T-helper 2 cell treated with Interferon-gamma antibody and Interleukin-4, amounts not matched to agents 5 μg/mL and 100 μg/mL, for 36 hours (primary cell): ENCODE measurements around the gene MTMR1.

Experiments
- DNase-seq: peaks from one replicate; pipeline ENCODE4 v3.0.0; 2021; ENCODE audit warnings: low spot score
- H3K27ac Mint-ChIP-seq: one replicate; pipeline ENCODE4 v1.8.0; 2021; ENCODE audit warnings: mild to moderate bottlenecking, mixed read lengths
- H3K27me3 Mint-ChIP-seq: one replicate; pipeline ENCODE4 v1.8.0; 2021; ENCODE audit warnings: low read depth, mixed read lengths
- H3K36me3 Mint-ChIP-seq: one replicate; pipeline ENCODE4 v1.8.0; 2021; ENCODE audit warnings: low read depth, mixed read lengths
- H3K4me1 Mint-ChIP-seq: one replicate; pipeline ENCODE4 v1.8.0; 2021; ENCODE audit warnings: low read depth, mixed read lengths
- H3K4me3 Mint-ChIP-seq: one replicate; pipeline ENCODE4 v1.8.0; 2022; ENCODE audit warnings: mild to moderate bottlenecking, moderate library complexity, mixed read lengths
- H3K9me3 Mint-ChIP-seq: one replicate; pipeline ENCODE4 v1.8.0; 2021; ENCODE audit warnings: mixed read lengths

MTMR1 gene

DNA sequence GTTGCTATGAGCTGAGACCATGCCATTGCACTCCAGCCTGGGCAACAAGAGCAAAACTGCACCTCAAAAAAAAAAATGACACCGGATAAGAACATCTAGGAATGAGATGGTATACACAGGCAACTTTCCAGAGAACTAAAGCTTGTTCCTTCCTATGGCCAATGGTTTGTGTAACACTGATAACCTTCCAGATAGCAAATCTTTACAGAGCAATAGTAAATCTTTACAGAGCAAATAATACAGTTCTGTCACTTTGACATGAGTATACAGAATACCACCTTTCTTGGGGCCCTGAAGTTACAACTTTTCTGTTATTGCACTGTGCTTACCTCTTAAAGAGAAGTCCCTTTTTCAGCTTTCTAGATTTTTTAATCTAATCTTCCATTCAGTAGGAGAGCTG, 113.6 kb downstream of the MTMR1 start:
- no peaks in the 10 kb centered on the region for H3K4me1 Mint-ChIP-seq
- H3K27me3 Mint-ChIP-seq, result no peaks in the 10 kb centered on the region
- H3K9me3 Mint-ChIP-seq, result no peaks in the 10 kb centered on the region

DNA sequence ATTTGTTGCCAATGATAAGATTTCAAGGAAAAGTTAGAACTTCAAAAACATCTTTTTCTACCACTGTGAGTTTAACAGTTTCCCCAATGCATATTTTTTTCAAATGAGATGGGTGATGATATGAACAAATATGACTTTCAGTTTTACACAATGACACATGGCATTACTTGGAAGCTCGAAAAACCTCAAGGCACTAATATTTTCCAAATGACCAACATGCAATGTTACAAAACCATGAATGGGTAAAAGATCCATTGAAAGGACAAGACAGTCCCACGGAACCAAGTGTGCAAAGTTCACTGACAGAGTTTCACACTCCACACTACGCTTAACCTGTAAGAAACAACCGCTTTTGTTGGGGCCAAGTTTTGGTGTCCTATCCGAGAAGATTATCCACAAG, 120.7 kb downstream of the MTMR1 start:
- no peak overlapping the region for H3K27ac Mint-ChIP-seq
- no peak for DNase-seq
- H3K4me1 Mint-ChIP-seq, result peaks cover 6% of the 10 kb centered on the region
- peaks cover 5% of the 10 kb centered on the region for H3K36me3 Mint-ChIP-seq
- no peak overlapping the region for H3K4me3 Mint-ChIP-seq
- no peaks in the 10 kb centered on the region for H3K9me3 Mint-ChIP-seq
- H3K27me3 Mint-ChIP-seq, result no peaks in the 10 kb centered on the region

More for the DNA sequence above, 113.6 kb downstream of the MTMR1 start:
- DNase-seq, result no peak
- H3K4me3 Mint-ChIP-seq, result no peak overlapping the region
- H3K36me3 Mint-ChIP-seq, result peaks cover 1% of the 10 kb centered on the region
- H3K27ac Mint-ChIP-seq, result no peak overlapping the region
